SKM-1 treated with dmso at 0.1 percent for 144 hours (cell line): ENCODE results near the gene ZNF474.
"Not testable (repeated sequence)": the region's sequence is repeated elsewhere in the genome, so short reads cannot be mapped to it uniquely, and the experiment has no call there.

ENCODE experiments used
- DNase-seq: peaks from one replicate; lab custom pipeline; 2025; ENCODE audit not compliant: unreplicated experiment; lab: John Stamatoyannopoulos, UW

Gene ZNF474

GRCh38 chr5:122129306-122129705 is at the start of gene ZNF474:
ZNF474 (plus strand) TSS chr5:122129546; CDS start chr5:122151991, 22,445 bp downstream.
- DNase-seq = no peak

- no peak for DNase-seq
Observed at GRCh38 chr5:122081541-122081940, 47.8 kb upstream of the ZNF474 start.

- DNase-seq = no peak
Observed at GRCh38 chr5:122083535-122083934, 45.8 kb upstream of the ZNF474 start.

DNA sequence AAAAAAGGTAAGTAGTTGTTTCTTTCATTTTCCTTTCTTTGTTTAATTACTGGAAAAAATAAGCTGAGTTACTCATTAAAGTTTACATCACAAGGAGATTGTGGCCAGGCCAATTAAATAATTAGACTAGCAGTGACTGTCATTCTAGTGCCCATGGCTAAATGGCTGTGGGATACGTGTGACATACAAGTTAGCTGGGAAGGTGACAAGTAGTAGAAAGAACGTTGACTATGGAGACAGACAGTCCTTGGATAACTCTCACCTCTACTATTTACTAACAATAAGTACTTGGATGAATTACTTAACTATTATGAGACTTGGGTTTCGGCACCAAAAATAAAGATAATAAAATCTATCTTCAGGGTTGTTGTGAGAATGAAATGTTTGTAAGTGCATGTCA is 44.3 kb upstream of the ZNF474 start:
- no peak for DNase-seq

DNA sequence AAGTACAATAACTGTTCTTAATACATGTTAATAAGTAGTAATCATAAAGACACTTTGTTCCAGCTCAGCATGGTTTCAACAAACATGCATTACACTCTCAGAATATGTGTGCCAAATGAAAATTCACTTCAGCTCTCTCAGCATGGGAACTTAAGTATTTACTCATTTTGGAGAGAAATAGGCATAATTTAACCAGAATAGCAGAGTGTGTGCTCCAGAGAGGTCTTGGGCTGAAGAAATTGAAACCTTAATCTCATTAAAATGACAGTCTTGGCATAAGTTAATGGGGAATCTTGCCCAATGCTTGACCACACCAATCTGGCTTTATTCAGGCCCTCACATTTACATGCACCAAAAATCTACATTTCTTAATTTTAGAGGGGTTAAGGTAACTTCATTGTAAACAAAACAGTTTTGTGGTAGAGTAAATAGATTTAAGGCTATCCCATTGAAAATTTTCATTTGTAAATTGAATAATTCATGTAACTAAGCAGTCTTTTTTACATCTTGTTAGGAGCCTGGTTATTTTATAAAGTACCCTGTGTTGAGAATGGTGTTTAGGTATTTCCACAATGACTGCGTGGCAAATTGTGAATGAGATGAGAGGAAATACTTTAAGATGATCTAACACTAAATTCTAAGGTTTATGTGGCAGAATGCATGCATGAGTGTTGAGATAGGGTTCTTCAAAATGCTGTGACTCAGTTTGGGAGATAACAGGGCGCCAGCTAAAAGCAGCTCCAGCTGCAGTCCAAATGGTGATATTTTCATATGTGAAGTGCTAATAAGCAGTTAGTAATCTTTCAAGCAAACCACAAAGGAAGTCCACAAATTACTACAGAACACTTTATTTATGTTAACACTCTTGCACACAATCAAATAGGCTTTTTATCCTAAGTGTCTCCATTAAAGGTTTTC is 40.0 kb upstream of the ZNF474 start:
- DNase-seq = no peak

DNA sequence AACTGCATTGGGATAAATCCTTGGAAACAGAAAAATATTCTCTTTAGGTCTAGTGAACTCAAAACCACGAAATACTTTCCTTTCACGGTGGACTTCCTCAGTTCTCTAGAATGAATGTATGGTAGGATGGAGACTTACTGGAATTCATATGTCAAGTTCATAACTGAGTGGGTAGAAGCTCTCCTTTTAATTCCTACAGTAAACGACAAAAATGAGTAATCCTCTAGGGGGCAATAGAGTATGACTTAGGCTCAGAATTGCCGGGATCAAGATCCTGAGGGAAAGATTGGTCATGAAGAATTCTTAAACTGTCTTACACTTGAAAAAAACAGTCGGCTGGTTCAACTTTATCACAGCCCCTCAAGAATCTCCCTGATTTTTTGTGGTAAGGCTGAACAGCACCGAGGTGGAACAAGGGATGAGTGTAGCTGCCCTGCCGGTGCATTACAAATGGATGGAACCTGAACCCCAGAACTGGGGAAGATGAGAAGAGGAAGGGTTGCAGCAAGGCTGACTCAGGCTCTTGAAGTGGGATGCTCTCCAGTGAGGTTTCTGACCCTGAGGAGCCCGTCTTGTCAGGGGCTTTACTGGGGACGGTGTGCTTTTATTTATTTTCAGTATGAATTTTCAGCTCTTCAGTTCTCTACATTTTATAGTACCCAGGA is 37.3 kb upstream of the ZNF474 start:
- no peak for DNase-seq

GRCh38 chr5:122093415-122094180 is 35.7 kb upstream of the ZNF474 start:
- DNase-seq = no peak

DNA sequence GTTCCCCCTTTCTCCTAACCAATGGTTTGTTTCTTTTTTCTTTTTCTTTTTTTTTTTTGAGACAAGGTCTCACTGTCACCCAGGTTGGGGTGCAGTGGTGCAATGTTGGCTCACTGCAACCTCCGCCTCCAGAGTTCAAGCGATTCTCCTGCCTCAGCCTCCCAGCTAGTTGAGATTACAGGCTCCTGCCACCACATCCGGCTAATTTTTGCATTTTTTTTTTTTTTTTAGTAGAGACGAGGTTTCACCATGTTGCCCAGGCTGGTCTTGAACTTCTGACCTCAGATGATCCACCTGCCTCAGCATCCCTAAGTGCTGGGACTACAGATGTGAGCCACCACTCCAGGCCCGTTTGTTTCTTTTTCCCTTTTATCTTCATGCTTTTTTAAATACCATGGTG is 35.1 kb upstream of the ZNF474 start:
- not testable (repeated sequence) for DNase-seq

- DNase-seq = no peak
Observed at GRCh38 chr5:122095158-122095557, 34.2 kb upstream of the ZNF474 start.

- no peak for DNase-seq
Observed at GRCh38 chr5:122097391-122097790, 32.0 kb upstream of the ZNF474 start.

DNA sequence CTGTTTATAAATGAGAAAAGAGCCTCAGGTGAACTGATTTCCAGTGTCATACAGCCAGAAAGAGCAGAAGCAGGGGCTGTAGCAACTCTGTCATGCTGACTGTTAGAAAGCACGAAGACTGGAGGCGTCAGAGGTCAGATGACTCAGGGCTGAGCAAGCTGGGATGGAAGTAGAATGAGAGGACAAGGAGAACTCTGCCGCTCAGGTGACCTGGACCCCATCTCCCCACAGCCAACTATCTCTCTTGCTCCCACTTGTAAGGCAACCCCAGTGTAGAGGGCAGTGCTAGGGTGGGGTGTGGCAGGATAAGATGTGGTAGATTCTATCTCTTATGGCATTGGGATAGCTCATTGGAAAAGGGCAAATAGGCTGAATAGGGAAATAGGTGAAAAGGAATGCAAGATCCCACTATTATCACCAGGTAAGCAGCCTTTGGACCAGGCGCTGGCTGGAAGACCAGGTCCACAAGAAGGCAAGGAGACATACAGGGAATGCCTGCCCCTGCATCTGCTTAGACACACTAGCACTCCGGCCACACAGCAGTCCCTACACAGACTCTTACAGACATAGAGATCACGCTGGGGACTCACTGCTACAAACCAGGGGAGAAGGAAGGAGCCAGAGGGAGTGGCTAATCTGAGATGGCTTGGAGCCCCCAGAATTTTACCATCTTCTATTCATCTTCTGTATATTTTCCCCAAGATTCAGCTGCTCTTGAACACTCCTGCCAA is 30.1 kb upstream of the ZNF474 start:
- DNase-seq = no peak

DNA sequence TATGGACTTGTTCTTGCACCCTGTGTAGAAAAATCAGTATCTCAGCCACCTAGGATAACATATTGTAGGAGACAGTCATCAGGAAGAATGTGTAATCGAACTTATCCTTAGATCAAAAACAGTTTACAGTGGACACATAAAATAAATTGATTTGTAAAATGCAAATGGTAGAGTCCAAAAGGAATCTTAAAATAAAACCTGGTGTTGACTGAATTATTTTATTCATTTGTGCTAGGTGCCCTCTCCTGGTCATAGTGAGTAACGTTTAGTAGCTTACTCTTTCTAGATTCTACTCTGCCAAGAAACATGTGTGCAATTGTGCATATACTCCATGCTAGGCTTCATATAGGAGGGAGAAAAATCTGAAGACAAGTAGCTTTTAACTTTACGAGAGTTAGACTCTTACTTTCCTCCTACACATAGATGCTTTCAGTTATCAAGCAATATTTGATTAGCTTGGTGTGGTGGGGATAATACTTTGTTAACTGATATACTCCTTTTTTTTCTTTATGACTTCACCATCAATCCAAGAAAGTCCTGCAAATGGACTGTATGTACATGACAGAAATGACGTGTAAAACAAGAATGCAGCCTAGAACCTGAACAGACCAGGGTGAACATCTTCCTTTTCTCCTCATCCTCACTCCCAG is 27.6 kb upstream of the ZNF474 start:
- DNase-seq = peak; percentile 18

- no peak for DNase-seq
Observed at GRCh38 chr5:122102825-122103224, 26.5 kb upstream of the ZNF474 start.

GRCh38 chr5:122105909-122106308 is 23.4 kb upstream of the ZNF474 start:
- DNase-seq = no peak

- no peak for DNase-seq
Observed at GRCh38 chr5:122107016-122107415, 22.3 kb upstream of the ZNF474 start.

GRCh38 chr5:122110987-122111386 is 18.4 kb upstream of the ZNF474 start:
- DNase-seq = no peak

GRCh38 chr5:122111460-122111859 is 17.9 kb upstream of the ZNF474 start:
- DNase-seq = no peak

DNA sequence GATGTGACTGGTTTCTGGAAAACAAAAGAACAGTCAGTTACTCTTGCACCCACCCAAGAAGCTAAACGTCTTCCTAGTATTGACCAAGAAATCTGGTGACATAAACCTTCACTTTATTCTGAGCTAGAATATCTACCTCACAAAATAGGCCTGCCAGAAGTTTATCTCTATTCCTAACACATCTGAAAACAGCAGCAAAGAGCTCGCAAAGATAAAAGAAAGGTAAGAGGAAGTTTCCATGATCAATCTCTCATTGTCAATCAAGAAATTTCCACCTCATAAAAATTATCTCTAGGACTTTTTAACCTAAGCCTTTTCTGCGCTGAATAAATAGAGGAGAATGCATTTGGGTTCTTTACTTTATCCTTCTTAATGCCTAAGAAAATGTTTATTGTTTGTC is 17.3 kb upstream of the ZNF474 start:
- no peak for DNase-seq

DNA sequence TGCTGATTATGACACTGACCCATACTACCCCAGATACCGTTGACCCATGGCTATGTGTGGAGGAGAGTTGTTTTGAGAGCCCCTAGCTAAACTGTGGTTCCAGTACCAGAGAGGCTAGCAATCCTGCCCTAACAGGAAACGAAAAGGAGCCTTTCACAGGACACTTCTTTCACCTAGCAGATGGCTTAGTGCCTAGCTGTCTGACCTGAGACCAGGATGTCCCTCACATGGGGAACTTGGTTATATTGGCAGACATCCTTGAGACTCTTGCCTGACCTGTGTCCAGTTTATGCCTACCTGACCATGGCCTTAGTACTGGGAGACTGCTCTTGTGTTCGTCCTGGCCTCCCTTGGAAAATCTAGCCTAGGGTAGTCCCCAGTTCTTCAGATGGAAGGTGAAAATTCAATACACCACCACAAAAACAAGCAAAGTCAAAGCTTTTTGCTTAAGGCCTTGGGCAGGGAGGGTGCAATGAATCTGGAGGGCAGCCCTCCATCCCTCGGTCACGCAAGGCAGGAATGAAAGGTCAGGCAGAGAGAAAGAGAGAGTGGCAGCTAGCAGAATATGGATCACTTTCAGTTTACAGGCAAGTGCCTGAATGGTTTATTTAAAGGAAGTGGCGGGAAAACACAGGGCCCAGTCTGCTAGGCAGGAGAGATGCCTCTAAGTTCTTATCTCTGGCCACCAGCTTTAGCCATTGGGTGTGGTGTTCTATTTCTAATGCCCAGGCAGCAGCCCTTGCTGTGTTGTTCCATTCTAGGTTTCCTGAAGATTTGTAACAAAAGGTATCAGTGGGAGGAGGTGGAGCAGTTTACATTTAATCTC is 16.4 kb upstream of the ZNF474 start:
- no peak for DNase-seq

- DNase-seq = no peak
Observed at GRCh38 chr5:122114501-122114900, 14.8 kb upstream of the ZNF474 start.
